ENCODE measurements around the gene TMEM184C.

Gene TMEM184C

GRCh38 chr4:147617173-147617840, at the start of gene TMEM184C:
Gene TMEM184C, plus strand, starts transcription at chr4:147617397. Its CDS starts 560 bp downstream, at chr4:147617957.
- peak; percentile 95 for DNase-seq (ENCODE audit: low spot score)

- DNase-seq (ENCODE audit: low spot score) = no peak
These were observed 46.6 kb upstream of the TMEM184C start for GRCh38 chr4:147570616-147571015.

GRCh38 chr4:147571036-147571770, 46.0 kb upstream of the TMEM184C start:
- DNase-seq (ENCODE audit: low spot score) = no peak

- DNase-seq (ENCODE audit: low spot score) = no peak
These were observed 41.1 kb upstream of the TMEM184C start for GRCh38 chr4:147576084-147576483.

- DNase-seq (ENCODE audit: low spot score) = peak; percentile 58
These were observed 39.1 kb upstream of the TMEM184C start for GRCh38 chr4:147578051-147578476.

- no peak for DNase-seq (ENCODE audit: low spot score)
These were observed 38.6 kb upstream of the TMEM184C start for GRCh38 chr4:147578593-147578992.

- no peak for DNase-seq (ENCODE audit: low spot score)
These were observed 36.8 kb upstream of the TMEM184C start for GRCh38 chr4:147580396-147580795.

DNA sequence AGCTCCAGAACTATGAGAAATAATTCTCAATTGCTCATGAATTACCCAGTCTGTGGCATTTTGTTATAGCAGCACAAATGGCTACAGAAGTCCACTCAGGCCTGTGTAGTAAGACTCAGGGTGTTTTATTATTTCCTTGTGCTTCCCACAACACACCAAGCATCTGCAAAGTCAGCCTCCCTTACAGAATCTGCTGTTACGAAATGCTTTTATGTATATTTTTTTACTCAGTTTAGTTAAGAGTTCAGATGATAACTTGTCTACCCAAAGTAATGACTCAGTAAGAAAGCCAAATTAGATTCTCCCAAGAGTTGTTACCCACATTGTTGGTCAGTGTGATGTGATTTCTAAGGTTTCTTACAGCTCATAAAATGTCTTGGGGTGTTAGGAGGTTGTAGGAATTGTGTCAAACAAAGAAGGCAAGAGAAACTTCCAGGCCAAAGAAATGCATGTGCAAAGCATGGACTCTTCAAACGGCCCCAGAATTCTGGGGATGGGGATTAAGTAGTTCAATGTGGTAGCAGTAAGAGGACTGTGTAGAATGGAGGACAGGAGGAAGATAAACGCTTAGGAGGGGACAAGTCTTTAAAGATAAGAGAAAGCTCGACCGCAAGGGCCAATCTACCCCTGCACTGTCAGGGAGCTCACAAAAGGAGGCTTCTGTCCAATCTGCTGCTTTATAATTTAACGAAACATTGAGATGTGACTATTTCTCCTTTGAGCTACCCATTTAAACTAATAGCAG, 35.4 kb upstream of the TMEM184C start:
- DNase-seq (ENCODE audit: low spot score) = no peak

- DNase-seq (ENCODE audit: low spot score) = no peak
These were observed 34.7 kb upstream of the TMEM184C start for GRCh38 chr4:147582386-147583060.

GRCh38 chr4:147583876-147584275, 33.3 kb upstream of the TMEM184C start:
- DNase-seq (ENCODE audit: low spot score) = no peak

GRCh38 chr4:147586032-147586431, 31.2 kb upstream of the TMEM184C start:
- DNase-seq (ENCODE audit: low spot score) = no peak

GRCh38 chr4:147586637-147587036, 30.6 kb upstream of the TMEM184C start:
- no peak for DNase-seq (ENCODE audit: low spot score)

DNA sequence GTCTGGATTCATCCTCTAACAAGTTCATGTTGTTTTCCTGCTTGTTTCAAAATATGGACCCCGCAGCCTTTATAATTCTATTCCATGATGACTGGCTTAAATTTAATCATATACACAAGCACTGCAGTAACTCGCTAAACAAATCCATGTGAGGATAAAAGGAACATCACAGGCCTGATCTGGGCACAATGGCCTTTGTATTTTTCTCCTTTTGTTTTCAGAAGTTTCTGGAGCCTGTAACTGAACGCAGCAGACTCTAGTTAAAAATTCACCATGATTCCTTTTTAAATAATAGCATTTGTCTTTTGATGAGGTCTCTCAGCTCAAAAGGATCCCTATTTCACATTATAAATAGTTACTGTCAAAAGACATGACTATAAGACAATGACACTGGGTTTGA, 30.2 kb upstream of the TMEM184C start:
- no peak for DNase-seq (ENCODE audit: low spot score)

DNA sequence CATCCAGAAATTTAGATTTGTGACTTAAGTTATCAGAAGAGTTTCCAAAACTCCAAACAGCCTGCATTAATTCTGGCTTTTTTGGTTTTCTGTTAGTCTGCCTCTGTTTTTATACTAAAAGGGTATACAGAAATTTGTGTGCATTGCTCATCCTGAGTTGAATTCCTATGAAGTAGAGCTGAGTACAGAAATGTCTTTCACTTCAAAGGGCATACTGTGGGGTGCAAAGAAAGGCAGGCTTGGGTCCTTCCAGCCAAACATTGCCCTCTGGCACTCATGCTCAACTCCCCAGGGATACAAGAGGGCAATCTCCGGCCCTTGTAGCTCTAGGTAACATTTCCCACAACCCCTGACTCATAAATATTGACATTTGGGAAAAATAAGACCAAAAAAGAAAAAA, 27.6 kb upstream of the TMEM184C start:
- no peak for DNase-seq (ENCODE audit: low spot score)

DNA sequence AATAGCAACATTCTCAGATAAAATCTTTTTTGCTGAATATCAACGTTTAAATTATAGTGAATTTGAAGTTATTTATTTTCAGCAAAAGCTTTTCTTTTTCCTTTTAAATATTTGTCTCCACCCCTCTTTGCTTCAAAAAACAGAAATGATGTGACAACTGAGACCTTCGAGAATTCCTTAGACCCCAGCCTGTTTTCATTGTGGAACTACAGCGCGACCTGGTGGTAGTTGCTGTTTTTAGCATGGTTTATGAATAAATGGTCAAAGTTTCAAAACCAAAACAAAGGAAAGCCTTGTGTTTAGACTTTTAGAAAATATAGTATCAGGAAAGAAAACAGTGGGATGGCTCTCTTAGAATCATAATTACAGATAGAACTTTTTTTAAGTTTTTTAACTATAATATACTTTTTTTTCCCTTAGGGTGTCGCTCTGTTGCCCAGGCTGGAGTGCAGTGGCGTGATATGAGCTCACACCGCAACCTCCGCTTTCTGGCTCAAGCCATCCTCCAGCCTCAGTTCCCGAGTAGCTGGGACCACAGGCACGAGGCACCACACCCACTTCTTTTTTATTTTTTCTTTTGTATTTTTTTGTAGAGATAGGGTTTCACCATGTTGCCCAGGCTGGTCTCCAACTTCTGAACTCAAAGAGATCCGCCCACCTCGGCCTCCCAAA, 26.8 kb upstream of the TMEM184C start:
- DNase-seq (ENCODE audit: low spot score) = peak; percentile 58

GRCh38 chr4:147591106-147591505, 26.1 kb upstream of the TMEM184C start:
- DNase-seq (ENCODE audit: low spot score) = no peak

GRCh38 chr4:147594107-147594506, 23.1 kb upstream of the TMEM184C start:
- DNase-seq (ENCODE audit: low spot score) = peak; percentile 28

- DNase-seq (ENCODE audit: low spot score) = no peak
These were observed 22.6 kb upstream of the TMEM184C start for GRCh38 chr4:147594578-147594977.

DNA sequence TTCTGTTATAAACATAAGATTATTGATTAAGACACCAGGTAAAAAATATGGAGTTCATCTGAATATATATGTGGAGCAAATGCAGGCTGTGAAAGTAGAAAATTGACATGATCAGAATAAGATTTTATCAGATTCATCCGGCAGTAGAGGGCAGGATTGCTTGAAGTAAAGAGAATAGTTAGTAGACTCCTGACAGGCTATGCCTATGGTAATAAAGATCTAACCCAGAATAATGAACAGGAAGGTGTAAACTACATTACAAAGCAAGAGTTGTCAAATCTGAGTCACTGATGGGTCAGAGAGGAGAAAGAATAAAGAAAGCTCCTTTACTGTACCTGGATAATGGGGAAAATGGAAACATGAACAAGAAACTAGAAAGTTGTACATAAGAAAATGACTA, 20.8 kb upstream of the TMEM184C start:
- DNase-seq (ENCODE audit: low spot score) = no peak

DNA sequence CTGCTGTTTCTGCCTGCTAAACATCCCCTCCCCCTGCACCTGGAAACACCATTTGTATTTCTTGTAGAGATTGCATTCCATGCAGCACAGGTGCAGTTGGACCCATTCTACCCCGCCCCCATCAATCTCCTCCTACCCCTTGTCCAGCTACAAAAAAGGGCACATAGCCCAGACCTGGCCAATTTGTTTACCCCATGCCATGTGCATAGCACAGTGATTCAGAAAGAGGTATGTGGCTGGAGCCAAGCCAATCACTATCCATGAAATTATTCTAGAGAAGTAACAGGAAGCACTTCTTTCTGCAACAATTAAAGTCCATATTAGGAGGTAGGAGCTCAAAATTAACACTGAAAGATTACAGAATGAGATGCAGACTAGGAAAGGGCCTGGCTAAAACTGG, 20.2 kb upstream of the TMEM184C start:
- DNase-seq (ENCODE audit: low spot score) = peak; percentile 59

- no peak for DNase-seq (ENCODE audit: low spot score)
These were observed 19.6 kb upstream of the TMEM184C start for GRCh38 chr4:147597561-147597960.

GRCh38 chr4:147599206-147599605, 18.0 kb upstream of the TMEM184C start:
- no peak for DNase-seq (ENCODE audit: low spot score)

All from iPS-NIHi11 (cell line).